Stimulated activated CD4-positive, alpha-beta T cell treated with anti-CD3 and anti-CD28 coated beads, TNF-alpha, amount 100 ng/mL, for 24 hours (primary cell): ENCODE results near the gene OR11H7.
"Not testable (repeated sequence)": the region's sequence is repeated elsewhere in the genome, so short reads cannot be mapped to it uniquely, and the experiment has no call there.

Experiments
- DNase-seq, 3 experiments: peaks; one replicate each; pipeline ENCODE4 v3.0.0-alpha.2; 2020; ENCODE audit warnings: low read depth in 3 of 3

The OR11H7 gene

DNA sequence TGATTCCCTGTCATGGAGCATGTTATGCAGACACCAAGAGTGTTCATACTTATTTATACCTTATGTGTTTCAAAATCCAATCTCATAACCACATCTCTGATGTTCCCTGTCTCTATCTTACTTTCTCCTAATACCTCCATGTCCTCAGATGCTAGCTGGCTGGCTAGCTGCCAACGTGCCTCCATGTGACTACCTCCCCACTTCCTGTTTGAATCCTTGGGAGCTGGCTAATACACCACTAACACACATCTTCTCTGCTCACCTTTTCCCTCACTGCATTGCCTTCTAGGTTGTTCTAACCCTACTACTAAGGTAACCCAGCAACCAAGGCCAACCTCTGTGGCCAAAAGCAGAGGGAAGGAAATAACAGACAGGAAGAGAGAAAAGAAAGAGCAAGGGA, 49.6 kb downstream of the OR11H7 start:
- DNase-seq = no peak

DNA sequence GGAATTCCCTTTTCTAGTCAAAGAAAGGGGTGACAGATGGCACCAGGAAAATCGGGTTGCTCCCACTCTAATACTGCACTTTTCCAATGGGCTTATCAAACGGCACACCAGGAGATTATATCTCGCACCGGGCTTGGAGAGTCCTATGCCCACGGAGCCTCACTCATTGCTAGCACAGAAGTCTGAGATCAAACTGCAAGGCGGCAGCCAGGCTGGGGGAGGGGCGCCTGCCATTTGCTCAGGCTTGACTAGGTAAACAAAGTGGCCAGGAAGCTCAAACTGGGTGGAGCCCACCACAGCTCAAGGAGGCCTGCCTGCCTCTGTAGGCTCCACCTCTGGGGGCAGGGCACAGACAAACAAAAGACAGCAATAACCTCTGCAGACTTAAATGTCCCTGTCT, 51.5 kb downstream of the OR11H7 start:
- DNase-seq = not testable (repeated sequence)
